Cardiac fibroblast (primary cell): ENCODE data around the gene PCNX2.
A peak's percentile ranks its signal among the peaks of the same experiment; 100 is the strongest.

Source experiments
- DNase-seq, 2 donors: peaks; one replicate each; pipeline versions ENCODE4 v3.0.0 to v3.0.0-alpha.2; 2010; ENCODE audit warnings: low read depth in 2 of 2
- H3K4me3 ChIP-seq, 2 donors: replicated peaks in 1 of 2; 1 replicate in 1 of 2; 2 replicates in 1 of 2; pipeline ENCODE4 v1.5.1; 2011; ENCODE audit warnings: low read depth in 2 of 2, low read length in 2 of 2, mild to moderate bottlenecking in 2 of 2, moderate library complexity in 1 of 2
- CTCF ChIP-seq: IDR thresholded peaks from one replicate; pipeline ENCODE4 v1.5.1; 2011; ENCODE audit warnings: low read depth, mild to moderate bottlenecking, low read length, inconsistent platforms

The PCNX2 gene

GRCh38 chr1:233337505-233337904 is 42.0 kb upstream of the PCNX2 start:
- TF ChIP-seq CTCF, result no peak
- DNase-seq, result no peak
- no peak overlapping the region for H3K4me3 ChIP-seq

GRCh38 chr1:233336554-233337456 is 41.3 kb upstream of the PCNX2 start:
- no peak for TF ChIP-seq CTCF
- H3K4me3 ChIP-seq, result no peak overlapping the region
- DNase-seq, result no peak

- no peak overlapping the region for H3K4me3 ChIP-seq
- no peak for TF ChIP-seq CTCF
- no peak for DNase-seq
These were observed 38.6 kb upstream of the PCNX2 start for GRCh38 chr1:233334092-233334491.

- H3K4me3 ChIP-seq, result no peak overlapping the region
- TF ChIP-seq CTCF, result no peak
- DNase-seq, result no peak
These were observed 37.6 kb upstream of the PCNX2 start for GRCh38 chr1:233333086-233333485.

- DNase-seq, result no peak
- no peak for TF ChIP-seq CTCF
- H3K4me3 ChIP-seq, result no peak overlapping the region
These were observed 36.4 kb upstream of the PCNX2 start for GRCh38 chr1:233331676-233332519.

GRCh38 chr1:233328142-233328921 is 32.8 kb upstream of the PCNX2 start:
- DNase-seq, result no peak
- no peak for TF ChIP-seq CTCF
- H3K4me3 ChIP-seq, result peak overlapping the region; percentile 25 to 49
